ENCODE results near the gene PDZRN3.

The PDZRN3 gene

DNA sequence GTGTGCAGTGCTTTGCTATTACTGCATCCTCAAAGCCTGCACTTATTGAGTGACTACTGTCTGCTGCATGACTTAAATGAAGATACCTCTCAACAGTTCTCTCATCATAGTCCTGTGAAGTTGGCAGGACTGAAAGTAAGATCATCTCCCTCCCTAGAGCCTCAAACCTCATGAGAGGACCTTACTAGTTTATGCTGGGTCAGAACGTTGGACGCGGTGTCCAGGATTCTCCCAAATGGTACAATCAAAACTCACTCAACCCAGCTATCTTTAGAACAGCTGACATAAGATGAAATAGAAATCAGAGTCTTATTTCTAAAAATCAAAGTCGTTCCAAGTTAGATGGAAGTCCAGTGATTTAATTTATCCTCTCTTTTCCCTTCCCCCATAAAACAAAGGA, 219.7 kb downstream of the PDZRN3 start:
- Histone ChIP-seq H3K4me3 (replicated peaks; ENCODE audit: insufficient read depth, low read length) (no peak overlapping the region), H3K27ac (replicated peaks) (no peak overlapping the region), H3K27me3 (ENCODE audit: insufficient read depth, poor library complexity, severe bottlenecking) (no peaks in the 10 kb centered on the region)
- TF ChIP-seq SPI1 (IDR thresholded peaks at IDR 0.05; ENCODE audit: borderline replicate concordance, low read depth) (no peak), POLR2AphosphoS5 (IDR thresholded peaks at IDR 0.05; ENCODE audit: low read depth) (no peak), GABPA (IDR thresholded peaks at IDR 0.05; ENCODE audit: low read depth) (no peak)
- TF ChIP-seq, protein P1, sequence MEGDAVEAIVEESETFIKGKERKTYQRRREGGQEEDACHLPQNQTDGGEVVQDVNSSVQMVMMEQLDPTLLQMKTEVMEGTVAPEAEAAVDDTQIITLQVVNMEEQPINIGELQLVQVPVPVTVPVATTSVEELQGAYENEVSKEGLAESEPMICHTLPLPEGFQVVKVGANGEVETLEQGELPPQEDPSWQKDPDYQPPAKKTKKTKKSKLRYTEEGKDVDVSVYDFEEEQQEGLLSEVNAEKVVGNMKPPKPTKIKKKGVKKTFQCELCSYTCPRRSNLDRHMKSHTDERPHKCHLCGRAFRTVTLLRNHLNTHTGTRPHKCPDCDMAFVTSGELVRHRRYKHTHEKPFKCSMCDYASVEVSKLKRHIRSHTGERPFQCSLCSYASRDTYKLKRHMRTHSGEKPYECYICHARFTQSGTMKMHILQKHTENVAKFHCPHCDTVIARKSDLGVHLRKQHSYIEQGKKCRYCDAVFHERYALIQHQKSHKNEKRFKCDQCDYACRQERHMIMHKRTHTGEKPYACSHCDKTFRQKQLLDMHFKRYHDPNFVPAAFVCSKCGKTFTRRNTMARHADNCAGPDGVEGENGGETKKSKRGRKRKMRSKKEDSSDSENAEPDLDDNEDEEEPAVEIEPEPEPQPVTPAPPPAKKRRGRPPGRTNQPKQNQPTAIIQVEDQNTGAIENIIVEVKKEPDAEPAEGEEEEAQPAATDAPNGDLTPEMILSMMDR (IDR thresholded peaks at IDR 0.05; ENCODE audit: insufficient read depth, low read length): no peak
- TF ChIP-seq, protein P2, sequence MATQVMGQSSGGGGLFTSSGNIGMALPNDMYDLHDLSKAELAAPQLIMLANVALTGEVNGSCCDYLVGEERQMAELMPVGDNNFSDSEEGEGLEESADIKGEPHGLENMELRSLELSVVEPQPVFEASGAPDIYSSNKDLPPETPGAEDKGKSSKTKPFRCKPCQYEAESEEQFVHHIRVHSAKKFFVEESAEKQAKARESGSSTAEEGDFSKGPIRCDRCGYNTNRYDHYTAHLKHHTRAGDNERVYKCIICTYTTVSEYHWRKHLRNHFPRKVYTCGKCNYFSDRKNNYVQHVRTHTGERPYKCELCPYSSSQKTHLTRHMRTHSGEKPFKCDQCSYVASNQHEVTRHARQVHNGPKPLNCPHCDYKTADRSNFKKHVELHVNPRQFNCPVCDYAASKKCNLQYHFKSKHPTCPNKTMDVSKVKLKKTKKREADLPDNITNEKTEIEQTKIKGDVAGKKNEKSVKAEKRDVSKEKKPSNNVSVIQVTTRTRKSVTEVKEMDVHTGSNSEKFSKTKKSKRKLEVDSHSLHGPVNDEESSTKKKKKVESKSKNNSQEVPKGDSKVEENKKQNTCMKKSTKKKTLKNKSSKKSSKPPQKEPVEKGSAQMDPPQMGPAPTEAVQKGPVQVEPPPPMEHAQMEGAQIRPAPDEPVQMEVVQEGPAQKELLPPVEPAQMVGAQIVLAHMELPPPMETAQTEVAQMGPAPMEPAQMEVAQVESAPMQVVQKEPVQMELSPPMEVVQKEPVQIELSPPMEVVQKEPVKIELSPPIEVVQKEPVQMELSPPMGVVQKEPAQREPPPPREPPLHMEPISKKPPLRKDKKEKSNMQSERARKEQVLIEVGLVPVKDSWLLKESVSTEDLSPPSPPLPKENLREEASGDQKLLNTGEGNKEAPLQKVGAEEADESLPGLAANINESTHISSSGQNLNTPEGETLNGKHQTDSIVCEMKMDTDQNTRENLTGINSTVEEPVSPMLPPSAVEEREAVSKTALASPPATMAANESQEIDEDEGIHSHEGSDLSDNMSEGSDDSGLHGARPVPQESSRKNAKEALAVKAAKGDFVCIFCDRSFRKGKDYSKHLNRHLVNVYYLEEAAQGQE (IDR thresholded peaks at IDR 0.05; ENCODE audit: insufficient replicate concordance, low read depth): no peak
- DNase-seq (ENCODE audit: low read depth in 1 of 2, low spot score in 1 of 2): no peak

DNA sequence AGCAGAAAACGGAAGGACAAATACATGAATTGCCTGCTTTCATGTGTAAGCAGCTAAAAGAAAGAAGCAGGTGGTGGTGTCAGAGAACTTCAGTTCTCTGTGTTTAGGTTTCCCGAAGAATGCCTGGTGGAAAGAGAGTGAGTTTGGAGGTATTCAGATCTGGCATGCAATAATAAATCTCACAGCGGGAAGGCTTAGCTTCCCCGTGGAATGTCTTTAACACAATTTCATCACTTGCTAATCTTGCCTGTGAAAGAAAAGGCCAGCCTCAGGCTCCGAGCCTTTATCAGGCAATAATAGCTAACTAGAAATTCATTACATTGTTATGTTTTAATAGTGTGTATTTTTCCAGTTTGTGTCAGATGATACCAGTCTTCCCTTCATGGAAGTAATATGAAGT, 220.3 kb downstream of the PDZRN3 start:
- no peak for DNase-seq (ENCODE audit: low read depth in 1 of 2, low spot score in 1 of 2)
- no peak for TF ChIP-seq POLR2AphosphoS5 (IDR thresholded peaks at IDR 0.05; ENCODE audit: low read depth)
- TF ChIP-seq, protein P1 (IDR thresholded peaks at IDR 0.05; ENCODE audit: insufficient read depth, low read length): no peak
- TF ChIP-seq, protein P2 (IDR thresholded peaks at IDR 0.05; ENCODE audit: insufficient replicate concordance, low read depth): no peak
- no peak for TF ChIP-seq SPI1 (IDR thresholded peaks at IDR 0.05; ENCODE audit: borderline replicate concordance, low read depth)
- no peak for TF ChIP-seq GABPA (IDR thresholded peaks at IDR 0.05; ENCODE audit: low read depth)
- Histone ChIP-seq H3K27me3 (ENCODE audit: insufficient read depth, poor library complexity, severe bottlenecking) (no peaks in the 10 kb centered on the region), H3K4me3 (replicated peaks; ENCODE audit: insufficient read depth, low read length) (no peak overlapping the region), H3K27ac (replicated peaks) (no peak overlapping the region)

DNA sequence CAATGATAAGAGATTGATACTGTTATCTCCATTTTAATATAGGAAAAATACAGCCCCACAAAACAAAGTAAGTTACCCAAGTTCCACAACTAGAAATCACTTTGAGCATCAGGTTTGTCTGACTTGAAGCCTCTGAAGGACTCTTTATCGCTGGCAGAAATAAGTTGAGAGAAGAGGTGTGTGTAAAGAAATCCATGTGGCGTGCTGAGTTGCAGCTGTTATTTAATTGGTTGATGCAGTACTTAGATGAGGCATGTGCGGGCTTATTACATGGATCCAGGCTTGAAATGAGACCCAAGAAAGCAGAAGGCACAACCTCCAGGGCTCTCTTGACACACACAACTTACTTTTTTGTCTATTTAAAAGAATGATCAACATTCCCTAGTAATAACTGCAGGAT, 221.3 kb downstream of the PDZRN3 start:
- DNase-seq (ENCODE audit: low read depth in 1 of 2, low spot score in 1 of 2): no peak
- TF ChIP-seq, protein P2 (IDR thresholded peaks at IDR 0.05; ENCODE audit: insufficient replicate concordance, low read depth): no peak
- TF ChIP-seq GABPA (IDR thresholded peaks at IDR 0.05; ENCODE audit: low read depth) (no peak), SPI1 (IDR thresholded peaks at IDR 0.05; ENCODE audit: borderline replicate concordance, low read depth) (no peak), POLR2AphosphoS5 (IDR thresholded peaks at IDR 0.05; ENCODE audit: low read depth) (no peak)
- TF ChIP-seq, protein P1 (IDR thresholded peaks at IDR 0.05; ENCODE audit: insufficient read depth, low read length): no peak
- H3K27me3 ChIP-seq (ENCODE audit: insufficient read depth, poor library complexity, severe bottlenecking): no peaks in the 10 kb centered on the region
- H3K4me3 ChIP-seq (replicated peaks; ENCODE audit: insufficient read depth, low read length): no peak overlapping the region
- H3K27ac ChIP-seq (replicated peaks): no peak overlapping the region
